Measurements from ENCODE around the gene TTLL11. TPM values are rescaled to one million over a fixed set of nuclear protein-coding genes. Genes with fewer than 3 reads are reported as not detected.
"Not testable (repeated sequence)": the region's sequence is repeated elsewhere in the genome, so short reads cannot be mapped to it uniquely, and the experiment has no call there.

The TTLL11 gene
- total RNA-seq, 1 experiment from 2014 or later: 3.8 TPM

DNA sequence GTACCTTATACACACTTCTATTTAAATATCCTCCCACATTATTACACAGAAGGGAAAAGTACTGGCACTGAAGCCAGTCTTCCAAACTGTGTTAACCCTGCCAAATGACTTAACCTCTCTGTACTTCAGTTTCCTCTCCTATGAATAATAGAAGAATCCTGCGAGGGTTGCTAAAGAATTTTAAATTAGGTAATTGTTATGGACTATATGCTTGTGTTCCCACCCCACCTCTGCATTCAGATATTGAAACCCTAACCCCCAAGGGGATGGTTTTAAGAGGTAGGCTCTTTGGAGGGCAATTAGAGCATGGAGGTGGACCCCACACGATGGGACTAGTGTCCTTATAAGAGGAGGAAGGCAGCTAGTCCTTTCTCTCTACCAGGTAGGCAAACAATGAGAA is 72.7 kb downstream of the TTLL11 start:
- no peak for DNase-seq (ENCODE audit: low read depth in 1 of 2, low spot score in 2 of 2)
- no peak overlapping the region for H3K4me3 ChIP-seq
- H3K9me3 ChIP-seq (replicated peaks): no peaks in the 10 kb centered on the region

DNA sequence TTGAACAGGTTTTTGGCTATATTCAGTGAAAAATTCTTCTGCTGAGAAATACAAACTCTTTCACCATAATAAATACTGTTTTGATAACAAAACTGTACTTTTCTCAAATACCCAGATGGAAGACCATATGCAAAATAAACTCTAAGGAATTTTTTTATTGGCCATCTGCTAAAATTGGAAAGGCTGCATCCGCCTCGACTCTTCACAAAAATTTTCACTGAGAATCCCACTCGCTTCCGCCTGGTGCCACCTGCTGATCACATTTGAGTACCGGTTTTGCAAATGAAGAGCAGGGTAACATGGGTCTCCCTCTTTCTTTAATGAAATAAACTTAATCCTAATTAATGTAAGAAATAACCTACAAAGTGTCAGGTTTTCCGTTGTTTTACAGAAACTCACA is 76.4 kb downstream of the TTLL11 start:
- H3K27me3 ChIP-seq (replicated peaks): no peaks in the 10 kb centered on the region
- no peaks in the 10 kb centered on the region for H3K9me3 ChIP-seq (replicated peaks)
- no peak for DNase-seq (ENCODE audit: low read depth in 1 of 2, low spot score in 2 of 2)
- no peaks in the 10 kb centered on the region for H3K4me1 ChIP-seq (replicated peaks)
- no peaks in the 10 kb centered on the region for H3K36me3 ChIP-seq
- H3K4me3 ChIP-seq: no peak overlapping the region
- H3K27ac ChIP-seq: no peak overlapping the region

More for the DNA sequence above, 72.7 kb downstream of the TTLL11 start:
- no peak overlapping the region for H3K27ac ChIP-seq
- H3K27me3 ChIP-seq (replicated peaks): no peaks in the 10 kb centered on the region
- no peaks in the 10 kb centered on the region for H3K36me3 ChIP-seq
- H3K4me1 ChIP-seq (replicated peaks): no peaks in the 10 kb centered on the region

GRCh38 chr9:122016309-122016708 is 76.8 kb downstream of the TTLL11 start:
- no peak for DNase-seq (ENCODE audit: low read depth in 1 of 2, low spot score in 2 of 2)
- H3K27ac ChIP-seq: no peak overlapping the region
- H3K36me3 ChIP-seq: no peaks in the 10 kb centered on the region
- no peaks in the 10 kb centered on the region for H3K4me1 ChIP-seq (replicated peaks)
- H3K27me3 ChIP-seq (replicated peaks): no peaks in the 10 kb centered on the region
- no peak overlapping the region for H3K4me3 ChIP-seq
- no peaks in the 10 kb centered on the region for H3K9me3 ChIP-seq (replicated peaks)

- Histone ChIP-seq H3K36me3 (no peaks in the 10 kb centered on the region), H3K4me1 (replicated peaks) (no peaks in the 10 kb centered on the region), H3K27me3 (replicated peaks) (no peaks in the 10 kb centered on the region)
Observed at GRCh38 chr9:122015170-122015821, 77.8 kb downstream of the TTLL11 start.

DNA sequence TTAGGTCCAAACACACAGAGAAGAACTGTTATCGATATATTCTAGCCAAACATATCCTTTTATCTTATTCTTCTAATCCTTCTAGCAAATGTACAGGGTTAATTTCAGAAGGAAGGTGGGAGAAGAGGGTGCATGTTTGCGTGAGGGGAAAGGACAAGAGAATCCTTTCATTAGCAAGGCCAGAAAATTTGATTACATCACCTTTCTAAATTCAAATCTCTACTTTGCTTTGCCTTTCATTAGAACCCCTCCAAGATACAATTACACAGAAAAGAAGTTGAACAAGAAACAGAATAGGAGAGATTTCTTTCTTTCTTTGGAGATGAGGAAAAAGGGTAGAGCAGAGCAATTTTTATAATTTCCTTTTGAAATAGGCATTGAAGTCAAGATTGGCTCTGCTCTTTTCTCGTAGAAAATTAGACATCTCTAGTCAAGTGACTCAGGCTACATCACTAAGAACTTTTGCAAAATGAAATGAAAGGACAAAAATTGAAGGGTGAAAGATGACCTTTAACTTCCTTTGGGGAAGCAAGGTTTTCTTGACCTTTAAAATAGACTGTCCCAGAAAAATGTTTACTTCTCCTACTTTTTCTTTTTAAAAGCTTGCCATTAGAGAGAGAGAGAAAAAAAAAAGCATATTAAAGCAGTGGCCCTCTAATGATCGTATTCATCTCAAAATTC is 81.2 kb downstream of the TTLL11 start:
- Histone ChIP-seq H3K27ac (no peak overlapping the region), H3K4me1 (replicated peaks) (no peaks in the 10 kb centered on the region), H3K9me3 (replicated peaks) (no peaks in the 10 kb centered on the region), H3K4me3 (no peak overlapping the region), H3K27me3 (replicated peaks) (no peaks in the 10 kb centered on the region), H3K36me3 (no peaks in the 10 kb centered on the region)
- no peak for DNase-seq (ENCODE audit: low read depth in 1 of 2, low spot score in 2 of 2)

More at GRCh38 chr9:122015170-122015821, 77.8 kb downstream of the TTLL11 start:
- no peak for DNase-seq (ENCODE audit: low read depth in 1 of 2, low spot score in 2 of 2)
- no peaks in the 10 kb centered on the region for H3K9me3 ChIP-seq (replicated peaks)
- no peak overlapping the region for H3K4me3 ChIP-seq
- H3K27ac ChIP-seq: no peak overlapping the region

GRCh38 chr9:122008559-122008958 is 84.5 kb downstream of the TTLL11 start:
- no peaks in the 10 kb centered on the region for H3K4me1 ChIP-seq (replicated peaks)
- no peak overlapping the region for H3K27ac ChIP-seq
- no peaks in the 10 kb centered on the region for H3K36me3 ChIP-seq
- DNase-seq (ENCODE audit: low read depth in 1 of 2, low spot score in 2 of 2): no peak
- H3K4me3 ChIP-seq: no peak overlapping the region
- no peaks in the 10 kb centered on the region for H3K9me3 ChIP-seq (replicated peaks)
- H3K27me3 ChIP-seq (replicated peaks): no peaks in the 10 kb centered on the region

DNA sequence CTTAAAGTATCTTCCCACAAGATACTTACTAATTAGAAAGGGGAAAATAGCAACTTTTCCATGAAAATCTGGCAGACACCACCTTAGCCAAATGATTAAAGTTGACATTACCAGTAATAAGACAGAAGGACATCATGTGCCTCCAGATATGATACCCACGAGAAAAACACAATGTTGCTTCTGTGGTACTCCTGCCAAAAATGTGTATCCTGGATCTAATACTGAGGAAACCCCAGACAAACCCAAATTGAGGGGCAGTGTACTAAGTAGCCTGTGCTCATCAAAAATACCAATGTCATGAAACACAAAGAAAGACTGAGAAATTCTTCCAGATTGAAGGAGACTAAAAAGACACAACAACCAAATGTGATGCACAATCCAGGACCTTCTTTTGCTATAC is 85.3 kb downstream of the TTLL11 start:
- no peaks in the 10 kb centered on the region for H3K27me3 ChIP-seq (replicated peaks)
- H3K4me3 ChIP-seq: no peak overlapping the region

DNA sequence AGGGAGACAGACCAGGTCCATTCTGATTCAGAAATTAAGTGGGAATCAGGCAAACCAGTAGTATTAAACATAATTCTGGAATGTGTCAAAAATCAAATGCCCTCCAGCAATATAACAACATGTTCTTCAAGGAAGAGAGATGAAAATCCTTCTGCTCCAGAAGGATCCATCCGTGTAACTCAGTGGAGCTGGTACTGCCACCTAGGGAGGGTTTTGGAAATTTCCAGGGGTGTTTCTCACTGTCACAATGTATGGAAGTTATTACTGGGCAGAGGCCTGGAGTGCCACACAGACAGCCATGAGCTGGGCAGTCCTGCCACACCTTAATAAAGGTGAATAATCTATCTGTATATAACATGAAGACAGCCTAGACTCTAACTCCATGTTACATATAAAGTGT is 87.5 kb downstream of the TTLL11 start:
- Histone ChIP-seq H3K36me3 (no peaks in the 10 kb centered on the region), H3K4me1 (replicated peaks) (no peaks in the 10 kb centered on the region), H3K4me3 (no peak overlapping the region), H3K27me3 (replicated peaks) (no peaks in the 10 kb centered on the region), H3K9me3 (replicated peaks) (no peaks in the 10 kb centered on the region), H3K27ac (no peak overlapping the region)
- no peak for DNase-seq (ENCODE audit: low read depth in 1 of 2, low spot score in 2 of 2)

More for the DNA sequence above, 85.3 kb downstream of the TTLL11 start:
- Histone ChIP-seq H3K36me3 (no peaks in the 10 kb centered on the region), H3K27ac (no peak overlapping the region), H3K9me3 (replicated peaks) (no peaks in the 10 kb centered on the region), H3K4me1 (replicated peaks) (no peaks in the 10 kb centered on the region)
- no peak for DNase-seq (ENCODE audit: low read depth in 1 of 2, low spot score in 2 of 2)

- Histone ChIP-seq H3K36me3 (no peaks in the 10 kb centered on the region), H3K27me3 (replicated peaks) (no peaks in the 10 kb centered on the region), H3K9me3 (replicated peaks) (no peaks in the 10 kb centered on the region), H3K27ac (no peak overlapping the region), H3K4me1 (replicated peaks) (no peaks in the 10 kb centered on the region), H3K4me3 (no peak overlapping the region)
- DNase-seq (ENCODE audit: low read depth in 1 of 2, low spot score in 2 of 2): no peak
Observed at GRCh38 chr9:122004589-122004988, 88.5 kb downstream of the TTLL11 start.

DNA sequence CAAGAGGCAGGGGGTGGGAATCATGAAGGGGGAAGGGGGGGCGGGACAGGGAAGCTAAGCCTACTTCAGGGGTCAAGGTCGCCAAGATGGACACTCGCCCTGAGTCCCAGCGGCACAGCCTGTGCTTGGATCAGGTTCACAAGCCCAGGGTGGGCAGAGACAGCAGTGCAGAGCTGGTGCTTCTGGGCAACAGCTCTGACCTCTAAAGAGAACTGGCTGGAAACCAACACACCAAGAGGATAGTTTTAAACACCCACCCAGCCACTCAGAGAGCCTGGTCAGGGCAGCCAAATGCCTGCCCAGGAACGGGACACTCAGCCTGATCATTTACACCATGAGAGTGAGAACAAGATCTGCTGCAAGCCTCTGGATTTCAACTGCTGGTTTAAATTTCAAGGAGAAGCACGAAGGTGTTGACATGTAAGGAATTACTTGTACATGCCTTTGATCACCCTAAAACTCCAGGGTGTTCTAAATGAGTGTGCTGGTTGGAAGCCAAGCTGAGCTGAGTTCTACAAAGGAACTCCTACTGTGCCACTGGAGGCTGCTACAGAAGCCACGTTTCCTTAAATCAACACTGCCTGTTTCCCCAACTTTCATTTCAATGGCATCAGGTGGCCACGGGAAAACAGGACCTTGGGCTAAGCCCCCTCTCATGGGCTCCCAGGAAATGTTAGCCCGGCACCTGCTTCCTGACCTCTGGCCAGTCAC is 91.5 kb downstream of the TTLL11 start:
- Histone ChIP-seq H3K4me3 (no peak overlapping the region), H3K36me3 (no peaks in the 10 kb centered on the region), H3K4me1 (replicated peaks) (no peaks in the 10 kb centered on the region), H3K9me3 (replicated peaks) (no peaks in the 10 kb centered on the region), H3K27ac (no peak overlapping the region), H3K27me3 (replicated peaks) (no peaks in the 10 kb centered on the region)
- no peak for DNase-seq (ENCODE audit: low read depth in 1 of 2, low spot score in 2 of 2)

- not testable (repeated sequence) for H3K9me3 ChIP-seq (replicated peaks); DNase-seq (ENCODE audit: low read depth in 1 of 2, low spot score in 2 of 2); H3K4me3 ChIP-seq; H3K27me3 ChIP-seq (replicated peaks); H3K4me1 ChIP-seq (replicated peaks); H3K36me3 ChIP-seq; H3K27ac ChIP-seq
Observed at GRCh38 chr9:122000526-122000925, 92.6 kb downstream of the TTLL11 start.

DNA sequence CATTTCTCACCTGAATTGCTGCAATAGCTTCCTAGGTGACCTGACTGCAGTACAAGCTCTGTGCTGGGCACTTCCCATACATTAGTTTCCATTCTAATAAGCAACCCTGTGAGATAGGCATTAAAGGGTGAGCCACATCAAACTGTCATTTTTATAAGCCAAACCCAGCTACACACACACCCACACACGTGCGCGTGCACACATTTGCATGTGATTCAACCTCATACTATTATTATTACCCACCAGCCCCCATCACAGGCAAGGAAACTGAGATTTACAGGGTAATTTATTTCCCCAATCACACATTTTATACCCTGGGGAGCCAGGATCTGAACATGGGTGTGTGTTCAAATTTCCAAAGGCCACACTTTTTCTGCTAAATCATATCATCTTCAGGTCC is 93.6 kb downstream of the TTLL11 start:
- Histone ChIP-seq H3K36me3 (no peaks in the 10 kb centered on the region), H3K4me1 (replicated peaks) (no peaks in the 10 kb centered on the region), H3K4me3 (no peak overlapping the region), H3K27ac (no peak overlapping the region), H3K9me3 (replicated peaks) (no peaks in the 10 kb centered on the region), H3K27me3 (replicated peaks) (no peaks in the 10 kb centered on the region)
- DNase-seq (ENCODE audit: low read depth in 1 of 2, low spot score in 2 of 2): no peak

DNA sequence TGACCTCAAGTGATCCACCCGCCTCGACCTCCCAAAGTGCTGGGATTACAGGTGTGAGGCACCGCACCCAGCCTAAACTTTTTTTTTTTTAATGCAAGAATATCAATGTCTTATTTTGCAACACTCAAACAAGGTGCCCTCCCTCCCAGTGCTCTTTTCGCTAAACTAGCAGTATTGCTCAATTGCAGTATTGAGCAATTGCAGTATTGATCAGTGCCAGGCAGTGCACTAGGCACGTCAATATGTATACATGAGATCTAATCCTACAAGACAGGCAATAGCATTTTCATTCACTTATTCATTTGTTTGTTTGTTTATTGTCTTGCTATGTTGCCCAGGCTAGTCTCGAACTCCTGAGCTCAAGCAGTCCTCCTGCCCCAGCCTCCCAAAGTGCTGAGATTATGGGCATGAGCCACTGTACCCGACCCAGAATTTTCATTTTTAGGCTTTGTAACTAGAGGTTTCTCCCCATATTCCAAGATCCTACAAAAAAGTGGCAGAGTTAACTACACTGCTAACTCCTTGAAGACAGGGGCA is 94.5 kb downstream of the TTLL11 start:
- H3K9me3 ChIP-seq (replicated peaks): no peaks in the 10 kb centered on the region
- H3K4me1 ChIP-seq (replicated peaks): no peaks in the 10 kb centered on the region
- H3K27ac ChIP-seq: no peak overlapping the region
- no peaks in the 10 kb centered on the region for H3K36me3 ChIP-seq
- no peak overlapping the region for H3K4me3 ChIP-seq
- H3K27me3 ChIP-seq (replicated peaks): no peaks in the 10 kb centered on the region
- no peak for DNase-seq (ENCODE audit: low read depth in 1 of 2, low spot score in 2 of 2)

GRCh38 chr9:121997791-121998190 is 95.3 kb downstream of the TTLL11 start:
- Histone ChIP-seq H3K4me3 (no peak overlapping the region), H3K27me3 (replicated peaks) (no peaks in the 10 kb centered on the region), H3K36me3 (no peaks in the 10 kb centered on the region), H3K9me3 (replicated peaks) (no peaks in the 10 kb centered on the region), H3K4me1 (replicated peaks) (no peaks in the 10 kb centered on the region), H3K27ac (no peak overlapping the region)
- no peak for DNase-seq (ENCODE audit: low read depth in 1 of 2, low spot score in 2 of 2)
